ENCODE results near the gene KDM4C. TPM values are rescaled to one million over a fixed set of nuclear protein-coding genes. Genes with fewer than 3 reads are reported as not detected.

The KDM4C gene
- total and polyA plus RNA-seq, 2 donors (not counting 1 experiment from before 2014, with no cell fraction given) = 49.7 to 141 TPM

GRCh38 chr9:6944093-6944551 is 186.3 kb downstream of the KDM4C start:
- Histone ChIP-seq H2AFZ (ENCODE audit: insufficient read depth, low read depth, low read length, poor library complexity, severe bottlenecking) (no peak overlapping the region), H3K4me3 (ENCODE audit: control extremely low read depth in 1 of 5, extremely low read depth in 1 of 5, insufficient read depth in 1 of 5, low read depth in 2 of 5, low read length in 4 of 5) (no peak overlapping the region), H3K27ac (ENCODE audit: low read length in 2 of 2) (no peak overlapping the region), H3K36me3 (replicated peaks in 1 of 2; ENCODE audit: control extremely low read depth in 1 of 2, control insufficient read depth in 1 of 2, extremely low read depth in 1 of 2, insufficient read depth in 2 of 2, low read length in 1 of 2) (peaks cover 0 to 7% of the 10 kb centered on the region in 2 experiments), H3K4me1 (ENCODE audit: control insufficient read depth in 2 of 2, insufficient read depth in 2 of 2, low read length in 2 of 2) (peaks cover 0 to 4% of the 10 kb centered on the region in 2 donors), H3K9ac (ENCODE audit: low read length) (no peak overlapping the region), H3K9me3 (ENCODE audit: control extremely low read depth in 1 of 3, control insufficient read depth in 2 of 3, insufficient read depth in 1 of 3, low read length in 2 of 3) (peaks cover 0 to 4% (median 0%) of the 10 kb centered on the region in 3 donors), H4K20me1 (ENCODE audit: control insufficient read depth, insufficient read depth, low read length, poor library complexity, severe bottlenecking) (peaks cover 17% of the 10 kb centered on the region), H3K4me2 (replicated peaks; ENCODE audit: low read depth, low read length, poor library complexity, severe bottlenecking) (no peak overlapping the region), H3K27me3 (replicated peaks in 1 of 4; ENCODE audit: control extremely low read depth in 1 of 4, control insufficient read depth in 3 of 4, insufficient read depth in 4 of 4, low read length in 3 of 4) (no peaks in the 10 kb centered on the region), H3K79me2 (ENCODE audit: control insufficient read depth, insufficient read depth, low read length) (peaks cover 55% of the 10 kb centered on the region)
- no peak overlapping the region for H3K27ac Mint-ChIP-seq
- H3K4me3 Mint-ChIP-seq = no peak overlapping the region
- no peaks in the 10 kb centered on the region for H3K9me3 Mint-ChIP-seq (ENCODE audit: insufficient read depth)
- peaks cover 22% of the 10 kb centered on the region for H3K4me1 Mint-ChIP-seq
- TF ChIP-seq CTCF (IDR thresholded peaks at IDR 0.05) = no peak
- no peak for TF ChIP-seq EZH2 (IDR thresholded peaks at IDR 0.05; ENCODE audit: borderline replicate concordance, insufficient read depth, low read depth, low read length, poor library complexity, severe bottlenecking)
- no peak for ATAC-seq (ENCODE audit: low read depth)
- ChIA-PET CTCF (interaction anchor here (1.0 kb wide), 1 partner anchor 9 kb away, joined by 4 read pairs; no protein-coding TSS in a partner anchor), POLR2A (no interaction called here)
- WGBS (ENCODE audit: insufficient coverage) = no CpG with 5 or more reads among the region's 1 CpG
- intact Hi-C loops (cut with micrococcal nuclease) = no loop called here
- no peak for DNase-seq
- H3K27me3 Mint-ChIP-seq = no peaks in the 10 kb centered on the region

GRCh38 chr9:6944896-6945295 is 187.1 kb downstream of the KDM4C start:
- peaks cover 0 to 7% (median 0%) of the 10 kb centered on the region in 3 donors for H3K9me3 ChIP-seq (ENCODE audit: control extremely low read depth in 1 of 3, control insufficient read depth in 2 of 3, insufficient read depth in 1 of 3, low read length in 2 of 3)
- Mint-ChIP-seq H3K9me3 (ENCODE audit: insufficient read depth) (no peaks in the 10 kb centered on the region), H3K4me1 (peaks cover 22% of the 10 kb centered on the region), H3K27me3 (no peaks in the 10 kb centered on the region), H3K4me3 (no peak overlapping the region), H3K27ac (no peak overlapping the region)
- POLR2A ChIA-PET = no interaction called here
- no CpG with 5 or more reads among the region's 4 CpGs for WGBS (ENCODE audit: insufficient coverage)
- CTCF ChIA-PET = no interaction called here
- no peak overlapping the region for H3K4me2 ChIP-seq (replicated peaks; ENCODE audit: low read depth, low read length, poor library complexity, severe bottlenecking)
- no peak overlapping the region for H3K4me3 ChIP-seq (ENCODE audit: control extremely low read depth in 1 of 5, extremely low read depth in 1 of 5, insufficient read depth in 1 of 5, low read depth in 2 of 5, low read length in 4 of 5)
- TF ChIP-seq CTCF (IDR thresholded peaks at IDR 0.05) (no peak), EZH2 (IDR thresholded peaks at IDR 0.05; ENCODE audit: borderline replicate concordance, insufficient read depth, low read depth, low read length, poor library complexity, severe bottlenecking) (no peak)
- no peak overlapping the region for H2AFZ ChIP-seq (ENCODE audit: insufficient read depth, low read depth, low read length, poor library complexity, severe bottlenecking)
- peaks cover 0 to 4% of the 10 kb centered on the region in 2 donors for H3K4me1 ChIP-seq (ENCODE audit: control insufficient read depth in 2 of 2, insufficient read depth in 2 of 2, low read length in 2 of 2)
- no peak overlapping the region for H3K9ac ChIP-seq (ENCODE audit: low read length)
- peaks cover 52% of the 10 kb centered on the region for H3K79me2 ChIP-seq (ENCODE audit: control insufficient read depth, insufficient read depth, low read length)
- H4K20me1 ChIP-seq (ENCODE audit: control insufficient read depth, insufficient read depth, low read length, poor library complexity, severe bottlenecking) = peaks cover 12% of the 10 kb centered on the region
- intact Hi-C loops (cut with micrococcal nuclease) = no loop called here
- no peaks in the 10 kb centered on the region for H3K27me3 ChIP-seq (replicated peaks in 1 of 4; ENCODE audit: control extremely low read depth in 1 of 4, control insufficient read depth in 3 of 4, insufficient read depth in 4 of 4, low read length in 3 of 4)
- no peak overlapping the region for H3K27ac ChIP-seq (ENCODE audit: low read length in 2 of 2)
- no peak for ATAC-seq (ENCODE audit: low read depth)
- H3K36me3 ChIP-seq (replicated peaks in 1 of 2; ENCODE audit: control extremely low read depth in 1 of 2, control insufficient read depth in 1 of 2, extremely low read depth in 1 of 2, insufficient read depth in 2 of 2, low read length in 1 of 2) = peaks cover 0 to 7% of the 10 kb centered on the region in 2 experiments
- DNase-seq = no peak
